OCI-LY7 (cell line): Measurements from ENCODE around the gene SPATA18. TPM values are rescaled to one million over a fixed set of nuclear protein-coding genes. Genes with fewer than 3 reads are reported as not detected.

Source experiments
- BruUV-seq: library from RNA; stranded (reverse); fragments of 400-500 nt; replicated peaks from 2 replicates; lab custom pipeline; 2021; lab: Mats Ljungman, UMichigan
- CTCF ChIA-PET: fragments of 300-600 bp; sonication (Branson Sonifier 250); formaldehyde crosslinking; loops from one replicate; lab custom pipeline; 2022; ENCODE audit warnings: antibody characterized with exemption; ENCODE audit not compliant: unreplicated experiment; lab: Charles Lee
- POLR2A ChIA-PET: fragments of 300-600 bp; sonication (Branson Sonifier 250); formaldehyde crosslinking; loops from one replicate; lab custom pipeline; 2022; ENCODE audit warnings: antibody characterized with exemption; lab: Charles Lee
- DNase-seq: peaks from one replicate; pipeline ENCODE4 v3.0.0-alpha.2; 2015; ENCODE audit warnings: low spot score
- H2AFZ ChIP-seq: fragments of 200-600 bp; sonication (generic), shearing (Covaris generic); 2 replicates; pipeline ENCODE4 v1.6.1; 2014; ENCODE audit warnings: mild to moderate bottlenecking, antibody characterized with exemption, low read length, moderate library complexity
- H3K27ac ChIP-seq: fragments of 200-600 bp; sonication (generic); 2 replicates; pipeline ENCODE4 v1.5.1; 2014; ENCODE audit warnings: mixed run types, low read depth, mild to moderate bottlenecking, moderate library complexity, low read length, inconsistent platforms; ENCODE audit not compliant: poor library complexity, severe bottlenecking
- H3K36me3 ChIP-seq: fragments of 200-600 bp; sonication (generic); 2 replicates; pipeline ENCODE4 v1.6.1; 2014; ENCODE audit warnings: mild to moderate bottlenecking, antibody characterized with exemption, low read length, moderate library complexity, mixed read lengths; ENCODE audit not compliant: insufficient read depth
- H3K4me1 ChIP-seq: fragments of 200-600 bp; sonication (generic); 2 replicates; pipeline ENCODE4 v1.5.1; 2014; ENCODE audit warnings: mild to moderate bottlenecking, low read length; ENCODE audit not compliant: insufficient read depth, poor library complexity, severe bottlenecking
- H3K4me2 ChIP-seq: fragments of 200-600 bp; sonication (generic); 2 replicates; pipeline ENCODE4 v1.6.1; 2014; ENCODE audit warnings: mild to moderate bottlenecking, low read length
- H3K4me3 ChIP-seq: fragments of 200-600 bp; sonication (generic); 2 replicates; pipeline ENCODE4 v1.5.1; 2014; ENCODE audit warnings: mild to moderate bottlenecking, low read depth, low read length; ENCODE audit not compliant: poor library complexity, severe bottlenecking
- H3K79me2 ChIP-seq: fragments of 200-600 bp; sonication (generic); 2 replicates; pipeline ENCODE4 v1.6.1; 2016; ENCODE audit warnings: low read depth, mild to moderate bottlenecking, low read length, moderate library complexity, mixed read lengths; ENCODE audit not compliant: insufficient read depth
- H3K9me2 ChIP-seq: fragments of 200-600 bp; sonication (generic); 2 replicates; pipeline ENCODE4 v1.6.1; 2016; ENCODE audit warnings: mild to moderate bottlenecking, low read length, mixed read lengths; ENCODE audit not compliant: insufficient read depth
- H3K9me3 ChIP-seq: fragments of 200-600 bp; sonication (generic); 2 replicates; pipeline ENCODE4 v1.6.1; 2014; ENCODE audit warnings: mild to moderate bottlenecking, mixed run types, low read length, mixed read lengths
- H4K20me1 ChIP-seq: fragments of 200-600 bp; sonication (generic); 2 replicates; pipeline ENCODE4 v1.6.1; 2014; ENCODE audit warnings: mild to moderate bottlenecking, antibody characterized with exemption, low read length, moderate library complexity, mixed read lengths; ENCODE audit not compliant: insufficient read depth
- EZH2phosphoT487 ChIP-seq: fragments of 200-600 bp; sonication (generic); IDR thresholded peaks from 2 replicates; pipeline ENCODE4 v1.6.1; 2018; ENCODE audit warnings: low read depth, borderline replicate concordance, mild to moderate bottlenecking, mixed run types, antibody characterized with exemption, low read length, moderate library complexity, mixed read lengths
- intact Hi-C: fragments of 100-400 bp; cut with micrococcal nuclease; formaldehyde crosslinking; loops from one replicate; pipeline ENCODE4 v1.10.0; 2022; ENCODE audit not compliant: unreplicated experiment
- total RNA-seq, 2 experiments: library from RNA; depleted of rRNA in 1 of 2; stranded (reverse); fragments of >200 nt in 1 of 2; shearing (Covaris generic) in 1 of 2; gene quantifications; 2 replicates each; pipeline ENCODE4 v1.2.3, GENCODE V29; 2014 to 2022
- TF ChIP-seq, protein P1 (sequence below): fragments of 200-600 bp; sonication (generic); conservative IDR thresholded peaks from 2 replicates; pipeline ENCODE4 v1.5.1; 2014; ENCODE audit warnings: mild to moderate bottlenecking, antibody characterized with exemption, low read length, moderate library complexity, mixed read lengths

The SPATA18 gene
- total RNA-seq, 2 experiments from 2014 or later, result not detected

DNA sequence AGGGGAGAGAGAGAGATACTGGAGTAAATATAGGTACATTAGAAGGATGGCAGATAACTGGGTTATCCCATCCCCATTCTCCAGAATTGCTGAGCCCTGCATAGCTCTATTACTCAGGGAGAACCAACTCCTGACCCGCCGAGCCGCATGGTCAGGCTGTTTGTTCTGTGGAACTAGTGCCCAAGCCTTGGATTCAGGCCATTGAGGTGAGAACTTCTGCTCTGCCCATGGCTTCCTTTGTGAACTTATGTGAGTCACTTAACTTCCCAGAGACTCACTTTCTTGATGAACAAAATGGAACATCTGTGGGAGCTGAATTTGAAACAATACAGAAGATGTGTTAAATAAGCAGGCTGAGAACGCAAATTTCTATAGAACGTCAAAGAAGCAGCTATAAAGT, 54.2 kb downstream of the SPATA18 start:
- no TSS peak for BruUV-seq
- ChIA-PET POLR2A (interaction anchor here (0.5 kb wide), 1 partner anchor 1402 kb away, joined by 3 read pairs; no protein-coding TSS in a partner anchor), CTCF (no interaction called here)
- no peaks in the 10 kb centered on the region for H3K79me2 ChIP-seq
- H3K4me1 ChIP-seq, result no peaks in the 10 kb centered on the region
- H3K27ac ChIP-seq, result no peak overlapping the region
- no peak overlapping the region for H2AFZ ChIP-seq
- intact Hi-C loops, result no loop called here
- H3K9me2 ChIP-seq, result no peaks in the 10 kb centered on the region
- H3K36me3 ChIP-seq, result no peaks in the 10 kb centered on the region
- no peak for DNase-seq
- H4K20me1 ChIP-seq, result no peaks in the 10 kb centered on the region
- TF ChIP-seq, protein P1, sequence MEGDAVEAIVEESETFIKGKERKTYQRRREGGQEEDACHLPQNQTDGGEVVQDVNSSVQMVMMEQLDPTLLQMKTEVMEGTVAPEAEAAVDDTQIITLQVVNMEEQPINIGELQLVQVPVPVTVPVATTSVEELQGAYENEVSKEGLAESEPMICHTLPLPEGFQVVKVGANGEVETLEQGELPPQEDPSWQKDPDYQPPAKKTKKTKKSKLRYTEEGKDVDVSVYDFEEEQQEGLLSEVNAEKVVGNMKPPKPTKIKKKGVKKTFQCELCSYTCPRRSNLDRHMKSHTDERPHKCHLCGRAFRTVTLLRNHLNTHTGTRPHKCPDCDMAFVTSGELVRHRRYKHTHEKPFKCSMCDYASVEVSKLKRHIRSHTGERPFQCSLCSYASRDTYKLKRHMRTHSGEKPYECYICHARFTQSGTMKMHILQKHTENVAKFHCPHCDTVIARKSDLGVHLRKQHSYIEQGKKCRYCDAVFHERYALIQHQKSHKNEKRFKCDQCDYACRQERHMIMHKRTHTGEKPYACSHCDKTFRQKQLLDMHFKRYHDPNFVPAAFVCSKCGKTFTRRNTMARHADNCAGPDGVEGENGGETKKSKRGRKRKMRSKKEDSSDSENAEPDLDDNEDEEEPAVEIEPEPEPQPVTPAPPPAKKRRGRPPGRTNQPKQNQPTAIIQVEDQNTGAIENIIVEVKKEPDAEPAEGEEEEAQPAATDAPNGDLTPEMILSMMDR, result no peak
- TF ChIP-seq EZH2phosphoT487, result no peak
- no peak overlapping the region for H3K4me2 ChIP-seq
- no peaks in the 10 kb centered on the region for H3K9me3 ChIP-seq
- H3K4me3 ChIP-seq, result no peak overlapping the region

DNA sequence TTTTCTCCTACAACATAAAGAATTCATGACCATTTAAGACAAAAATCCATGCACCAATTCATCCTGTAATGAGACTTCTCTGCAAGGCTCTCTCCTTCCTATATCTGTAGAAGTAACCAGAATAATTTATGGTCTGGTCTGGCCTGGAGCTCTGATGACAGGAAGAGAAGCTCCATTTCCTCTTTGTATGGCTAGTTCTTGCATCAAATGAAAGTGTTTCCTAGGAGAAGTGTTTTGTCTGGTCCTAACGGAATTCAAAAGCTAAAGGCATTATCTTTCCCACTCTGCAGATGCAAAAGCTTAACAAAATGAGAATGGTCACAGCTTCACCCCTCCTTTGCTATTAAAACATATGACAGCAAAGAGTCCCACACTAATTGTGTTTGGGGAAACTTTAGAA, 55.1 kb downstream of the SPATA18 start:
- BruUV-seq, result no TSS peak
- TF ChIP-seq EZH2phosphoT487, result no peak
- TF ChIP-seq, protein P1, result no peak
- ChIA-PET CTCF (no interaction called here), POLR2A (no interaction called here)
- Histone ChIP-seq H3K9me3 (no peaks in the 10 kb centered on the region), H3K4me3 (no peak overlapping the region), H4K20me1 (no peaks in the 10 kb centered on the region), H3K4me1 (no peaks in the 10 kb centered on the region), H2AFZ (no peak overlapping the region), H3K4me2 (no peak overlapping the region), H3K9me2 (no peaks in the 10 kb centered on the region), H3K79me2 (no peaks in the 10 kb centered on the region), H3K27ac (no peak overlapping the region), H3K36me3 (no peaks in the 10 kb centered on the region)
- DNase-seq, result no peak
- intact Hi-C loops, result no loop called here

DNA sequence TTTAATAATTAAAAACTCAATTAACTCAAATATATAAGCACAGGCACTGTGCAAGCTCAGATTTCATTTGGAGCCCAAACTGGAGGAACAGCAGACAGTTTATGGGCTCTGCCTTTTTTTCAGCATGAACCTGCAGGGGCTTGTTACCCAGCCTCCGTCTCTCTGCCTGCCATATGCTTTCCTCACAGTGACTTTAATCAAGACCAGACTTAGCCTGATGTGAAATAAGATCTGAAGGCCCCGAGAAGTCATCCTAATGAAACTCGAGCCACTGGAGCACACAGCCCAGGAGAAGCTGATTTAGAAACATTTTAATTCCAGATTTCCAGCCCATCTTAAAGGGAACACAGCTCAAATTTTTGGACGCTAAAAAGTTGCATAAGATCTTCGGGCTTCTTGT, 55.6 kb downstream of the SPATA18 start:
- intact Hi-C loops, result no loop called here
- ChIA-PET POLR2A (no interaction called here), CTCF (no interaction called here)
- TF ChIP-seq, protein P1, result no peak
- no peak for TF ChIP-seq EZH2phosphoT487
- BruUV-seq, result no TSS peak
- no peaks in the 10 kb centered on the region for H3K9me3 ChIP-seq
- no peak overlapping the region for H3K4me2 ChIP-seq
- H3K4me3 ChIP-seq, result no peak overlapping the region
- no peaks in the 10 kb centered on the region for H3K4me1 ChIP-seq
- H4K20me1 ChIP-seq, result no peaks in the 10 kb centered on the region
- H3K36me3 ChIP-seq, result no peaks in the 10 kb centered on the region
- no peaks in the 10 kb centered on the region for H3K79me2 ChIP-seq
- H2AFZ ChIP-seq, result no peak overlapping the region
- H3K27ac ChIP-seq, result no peak overlapping the region
- DNase-seq, result no peak
- no peaks in the 10 kb centered on the region for H3K9me2 ChIP-seq
